GM19328 (cell line): ENCODE results near the gene DMBT1.

Experiments used
- ATAC-seq: cut with Tn5 transposase; IDR thresholded peaks from one replicate; pipeline ENCODE4 v1.9.1; 2021; ENCODE audit warnings: mild to moderate bottlenecking, moderate library complexity; ENCODE audit not compliant: unreplicated experiment

The DMBT1 gene

GRCh38 chr10:122548407-122549085, 12.0 kb upstream of the DMBT1 start:
- no peak for ATAC-seq

GRCh38 chr10:122549636-122550035, 10.9 kb upstream of the DMBT1 start:
- no peak for ATAC-seq

- no peak for ATAC-seq
These were observed 10.1 kb upstream of the DMBT1 start for GRCh38 chr10:122550427-122550826.

GRCh38 chr10:122550983-122551382, 9.6 kb upstream of the DMBT1 start:
- ATAC-seq, result no peak

GRCh38 chr10:122551450-122551849, 9.1 kb upstream of the DMBT1 start:
- ATAC-seq, result no peak

DNA sequence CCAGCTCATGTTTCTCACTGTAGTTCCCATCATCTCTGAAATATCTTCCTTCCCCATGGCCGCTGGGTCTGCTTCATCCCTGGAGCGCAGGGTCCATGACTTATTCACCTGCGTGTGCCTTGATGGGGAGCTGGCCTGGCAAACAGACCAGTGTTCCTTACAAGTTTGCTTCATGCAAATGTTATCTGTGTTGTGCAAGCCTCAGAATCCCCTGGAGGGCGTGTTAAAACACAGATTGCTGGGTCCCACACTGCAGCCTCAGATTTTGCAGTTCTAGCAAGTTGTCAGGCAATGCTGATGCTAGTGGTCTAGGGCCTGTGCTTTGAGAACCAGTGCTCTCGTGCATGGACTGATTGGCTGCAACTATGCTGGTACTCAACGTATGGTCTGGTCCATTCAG, 7.2 kb upstream of the DMBT1 start:
- no peak for ATAC-seq

- ATAC-seq, result no peak
These were observed 6.2 kb upstream of the DMBT1 start for GRCh38 chr10:122554131-122555036.

GRCh38 chr10:122555442-122555841, 5.1 kb upstream of the DMBT1 start:
- no peak for ATAC-seq

DNA sequence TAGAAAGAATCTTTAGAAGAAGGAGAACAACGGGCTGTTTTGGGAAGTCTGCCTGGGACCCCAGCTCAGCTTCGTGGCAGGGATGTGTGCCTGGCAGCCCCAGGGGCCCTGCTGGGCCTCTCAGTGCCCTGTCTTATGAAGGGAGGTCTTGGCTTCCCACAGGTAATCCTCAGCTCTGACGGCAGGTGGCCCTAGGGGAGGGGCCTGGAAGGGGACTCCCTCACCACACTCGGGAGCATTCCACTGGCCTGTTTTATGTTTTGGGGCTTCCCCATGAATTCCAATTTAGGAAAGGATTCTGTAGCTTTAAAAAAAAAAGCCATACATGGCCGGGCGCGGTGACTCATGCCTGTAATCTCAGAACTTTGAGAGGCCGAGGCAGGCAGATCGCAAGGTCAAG, 3.0 kb upstream of the DMBT1 start:
- no peak for ATAC-seq

DNA sequence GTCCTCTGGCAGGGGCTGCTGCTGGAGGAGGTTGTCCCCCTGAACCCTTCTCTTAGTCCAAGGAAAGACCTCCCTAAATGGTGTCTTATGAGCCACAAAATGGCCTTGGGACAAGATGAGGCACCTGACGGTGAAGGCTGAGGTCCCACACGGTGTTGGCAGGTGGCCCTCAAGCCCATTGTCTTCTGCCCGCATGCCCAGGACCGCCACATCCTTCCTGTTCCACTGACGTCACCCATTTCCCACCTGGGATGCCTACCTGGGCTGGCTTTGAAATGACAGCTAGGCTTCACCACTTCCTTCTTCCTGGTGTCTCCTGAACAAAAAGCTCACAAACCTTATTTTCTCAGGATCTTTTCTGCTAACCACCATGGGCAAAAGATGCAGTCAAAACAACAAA, 2.1 kb upstream of the DMBT1 start:
- no peak for ATAC-seq

- no peak for ATAC-seq
These were observed 1.3 kb upstream of the DMBT1 start for GRCh38 chr10:122559228-122559627.

DNA sequence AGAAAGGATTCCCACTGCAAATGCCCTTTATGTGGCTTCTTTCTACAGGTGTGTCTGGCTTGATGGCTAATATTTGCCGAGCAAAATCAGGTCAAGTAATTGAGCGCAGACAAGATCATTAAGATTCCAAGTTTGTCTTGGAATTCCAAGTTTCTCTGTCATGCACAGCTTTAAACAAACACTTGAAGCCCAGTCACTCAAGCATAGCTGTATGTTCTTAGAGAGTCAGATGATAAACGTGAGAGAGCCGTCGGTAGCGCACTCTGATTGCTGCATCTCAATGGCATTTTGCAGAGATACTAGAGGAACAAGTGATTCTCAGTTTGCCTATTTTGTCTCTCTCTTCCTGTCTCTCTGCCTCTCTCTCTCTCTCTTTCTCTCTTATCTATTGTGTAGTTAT, 658 bp downstream of the DMBT1 start:
- no peak for ATAC-seq

DNA sequence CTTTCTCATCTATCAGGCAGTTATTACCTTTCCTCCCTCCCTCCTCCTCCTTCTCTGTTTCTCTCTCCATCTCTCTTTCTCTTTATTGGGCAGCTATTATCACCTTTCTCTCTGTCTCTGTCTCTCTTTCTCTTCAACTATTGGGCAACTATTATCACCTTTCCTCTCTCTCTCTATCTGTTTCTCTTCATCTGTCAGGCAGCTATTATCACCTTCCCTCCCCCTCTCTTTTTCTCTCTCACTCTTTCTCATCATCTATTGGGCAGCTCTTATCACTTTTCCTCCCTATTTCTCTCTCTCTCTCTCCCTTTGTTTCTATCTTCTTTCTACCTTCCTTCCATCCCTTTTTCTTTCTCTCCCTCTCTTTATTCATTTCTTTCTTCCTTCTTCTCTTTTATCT, 1.2 kb downstream of the DMBT1 start:
- ATAC-seq, result no peak

- ATAC-seq, result no peak
These were observed 4.4 kb downstream of the DMBT1 start for GRCh38 chr10:122564980-122565379.

GRCh38 chr10:122565766-122566206, 5.2 kb downstream of the DMBT1 start:
- ATAC-seq, result no peak

DNA sequence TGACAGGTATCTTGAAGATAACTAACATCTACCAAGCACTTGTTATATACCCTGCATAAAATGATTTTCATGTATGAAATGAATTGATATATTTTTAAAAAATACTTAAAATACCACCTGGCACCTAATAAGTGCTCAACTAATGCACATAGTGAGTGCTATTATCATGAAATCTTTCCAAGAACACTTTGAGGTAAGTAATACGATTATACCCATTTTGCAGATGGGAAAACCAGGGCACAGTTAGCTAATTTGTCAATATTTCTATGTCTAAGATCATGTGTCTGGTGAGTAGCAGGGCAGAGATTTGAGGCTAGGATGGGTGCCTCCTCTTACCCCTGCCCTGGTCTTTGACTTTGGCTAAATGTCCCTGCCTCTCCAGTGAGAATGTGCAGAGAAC, 6.1 kb downstream of the DMBT1 start:
- ATAC-seq, result no peak

DNA sequence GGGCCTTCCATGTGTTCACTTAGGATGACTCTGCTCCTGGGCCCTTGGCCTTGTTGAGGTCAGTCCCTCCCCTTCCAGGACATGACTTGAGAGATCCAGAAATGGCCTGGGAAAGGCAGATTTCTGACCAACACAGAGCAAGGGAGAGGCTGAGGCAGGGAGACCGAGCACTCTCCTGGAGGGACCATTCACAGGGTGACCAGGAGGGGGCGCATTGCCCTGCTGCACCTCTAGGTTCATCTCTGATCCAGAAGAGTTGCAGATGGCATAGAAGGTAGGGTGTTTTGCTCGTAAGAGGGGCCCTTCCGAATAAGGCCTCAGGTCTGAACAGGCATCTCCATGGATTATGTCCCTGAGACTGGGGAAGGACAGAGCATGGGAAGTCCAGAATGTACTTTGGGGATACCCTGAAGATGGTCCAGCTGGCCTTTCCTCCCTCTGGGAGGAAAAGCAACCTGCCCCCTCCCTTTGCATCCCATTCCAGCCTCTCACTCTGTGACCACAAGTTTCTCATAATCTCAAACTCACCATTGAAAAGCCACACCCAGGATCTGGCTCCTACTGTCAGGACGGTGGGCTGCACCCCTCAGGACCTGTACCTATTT, 6.6 kb downstream of the DMBT1 start:
- ATAC-seq, result no peak

- no peak for ATAC-seq
These were observed 8.0 kb downstream of the DMBT1 start for GRCh38 chr10:122568551-122568950.

DNA sequence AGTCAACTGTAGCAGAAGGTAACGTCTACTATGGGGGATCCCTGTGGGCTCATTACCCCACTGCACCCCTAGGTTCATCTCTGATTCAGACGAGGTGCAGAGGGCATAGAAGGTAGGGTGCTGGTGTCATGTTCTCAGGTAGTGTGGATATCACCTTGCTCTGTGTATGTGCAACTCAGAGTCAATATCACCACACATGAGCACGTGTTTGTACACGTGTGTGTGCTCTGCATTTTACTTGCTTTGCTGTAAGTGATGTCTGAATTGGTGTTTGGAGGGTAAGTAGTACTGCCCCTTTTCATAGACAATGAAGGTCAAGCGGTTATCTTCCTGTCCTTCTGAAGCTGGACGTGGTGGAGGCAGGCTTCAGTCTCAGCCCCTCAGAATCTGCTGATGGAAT, 10.4 kb downstream of the DMBT1 start:
- no peak for ATAC-seq

GRCh38 chr10:122571892-122572291, 11.3 kb downstream of the DMBT1 start:
- no peak for ATAC-seq

GRCh38 chr10:122575776-122576175, 15.2 kb downstream of the DMBT1 start:
- no peak for ATAC-seq

- ATAC-seq, result no peak
These were observed 15.7 kb downstream of the DMBT1 start for GRCh38 chr10:122576291-122576690.
